GM06990 (cell line): ENCODE results near the gene UBE2D3.

ENCODE experiments used
- DNase-seq: peaks from one replicate; pipeline ENCODE4 v3.0.0-alpha.2; 2011; ENCODE audit not compliant: insufficient read length; ENCODE audit errors: extremely low read depth
- H3K27me3 ChIP-seq: replicated peaks from 2 replicates; pipeline ENCODE4 v1.6.0; 2011; ENCODE audit warnings: low read length; ENCODE audit not compliant: control insufficient read depth, insufficient read depth
- H3K36me3 ChIP-seq: 2 replicates; pipeline ENCODE4 v1.5.1; 2011; ENCODE audit warnings: low read length; ENCODE audit not compliant: control insufficient read depth, insufficient read depth
- H3K4me3 ChIP-seq: replicated peaks from 2 replicates; pipeline ENCODE4 v1.5.1; 2011; ENCODE audit warnings: low read depth, mild to moderate bottlenecking, control low read depth, low read length
- TF ChIP-seq, protein P1 (sequence below): IDR thresholded peaks from 2 replicates; pipeline ENCODE4 v1.5.1; 2011; ENCODE audit warnings: low read length, control low read depth, mild to moderate bottlenecking, inconsistent platforms; ENCODE audit not compliant: insufficient read depth, poor library complexity, severe bottlenecking

UBE2D3 gene

GRCh38 chr4:102836596-102836995 is 9.2 kb upstream of the UBE2D3 start:
- TF ChIP-seq, protein P1, sequence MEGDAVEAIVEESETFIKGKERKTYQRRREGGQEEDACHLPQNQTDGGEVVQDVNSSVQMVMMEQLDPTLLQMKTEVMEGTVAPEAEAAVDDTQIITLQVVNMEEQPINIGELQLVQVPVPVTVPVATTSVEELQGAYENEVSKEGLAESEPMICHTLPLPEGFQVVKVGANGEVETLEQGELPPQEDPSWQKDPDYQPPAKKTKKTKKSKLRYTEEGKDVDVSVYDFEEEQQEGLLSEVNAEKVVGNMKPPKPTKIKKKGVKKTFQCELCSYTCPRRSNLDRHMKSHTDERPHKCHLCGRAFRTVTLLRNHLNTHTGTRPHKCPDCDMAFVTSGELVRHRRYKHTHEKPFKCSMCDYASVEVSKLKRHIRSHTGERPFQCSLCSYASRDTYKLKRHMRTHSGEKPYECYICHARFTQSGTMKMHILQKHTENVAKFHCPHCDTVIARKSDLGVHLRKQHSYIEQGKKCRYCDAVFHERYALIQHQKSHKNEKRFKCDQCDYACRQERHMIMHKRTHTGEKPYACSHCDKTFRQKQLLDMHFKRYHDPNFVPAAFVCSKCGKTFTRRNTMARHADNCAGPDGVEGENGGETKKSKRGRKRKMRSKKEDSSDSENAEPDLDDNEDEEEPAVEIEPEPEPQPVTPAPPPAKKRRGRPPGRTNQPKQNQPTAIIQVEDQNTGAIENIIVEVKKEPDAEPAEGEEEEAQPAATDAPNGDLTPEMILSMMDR: no peak
- Histone ChIP-seq H3K4me3 (no peak overlapping the region), H3K27me3 (no peaks in the 10 kb centered on the region), H3K36me3 (no peaks in the 10 kb centered on the region)
- no peak for DNase-seq

GRCh38 chr4:102832667-102833066 is 5.3 kb upstream of the UBE2D3 start:
- TF ChIP-seq, protein P1: no peak
- H3K36me3 ChIP-seq: no peaks in the 10 kb centered on the region
- DNase-seq: no peak
- H3K4me3 ChIP-seq: no peak overlapping the region
- H3K27me3 ChIP-seq: no peaks in the 10 kb centered on the region

- Histone ChIP-seq H3K36me3 (no peaks in the 10 kb centered on the region), H3K4me3 (no peak overlapping the region), H3K27me3 (no peaks in the 10 kb centered on the region)
- DNase-seq: no peak
- TF ChIP-seq, protein P1: no peak
Observed at GRCh38 chr4:102832105-102832504, 4.8 kb upstream of the UBE2D3 start.

- H3K27me3 ChIP-seq: no peaks in the 10 kb centered on the region
- DNase-seq: no peak
- H3K36me3 ChIP-seq: no peaks in the 10 kb centered on the region; the same call in 1 of the 2 replicates
- no peak overlapping the region for H3K4me3 ChIP-seq
- TF ChIP-seq, protein P1: no peak
Observed at GRCh38 chr4:102829803-102830202, 2.5 kb upstream of the UBE2D3 start.

DNA sequence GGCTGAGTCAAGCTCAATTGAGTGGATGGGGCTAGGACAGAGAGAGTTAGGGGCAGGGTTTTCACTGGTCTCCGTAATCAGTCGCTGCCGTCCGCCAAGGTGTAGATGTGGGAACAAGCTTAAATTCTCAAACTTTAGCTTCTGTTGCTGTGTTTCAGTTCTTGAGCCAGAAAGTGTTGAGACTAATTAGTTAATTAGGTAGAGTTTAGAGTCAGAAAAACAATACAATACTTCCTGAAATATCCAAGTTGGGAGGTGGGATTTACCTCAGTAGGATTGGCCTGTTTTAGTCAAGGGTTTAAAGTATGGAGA is 1.1 kb upstream of the UBE2D3 start:
- TF ChIP-seq, protein P1: no peak
- no peaks in the 10 kb centered on the region for H3K27me3 ChIP-seq
- H3K4me3 ChIP-seq: peak overlapping the region; percentile 80
- DNase-seq: no peak
- no peaks in the 10 kb centered on the region; the same call in 1 of the 2 replicates for H3K36me3 ChIP-seq
